Stimulated activated CD8-positive, alpha-beta memory T cell treated with anti-CD3 and anti-CD28 coated beads, Interleukin-7, amount 100 ng/mL, for 4 hours (primary cell): ENCODE data around the gene SNX20.

Experiments used
- DNase-seq, 2 donors: peaks; one replicate each; pipeline ENCODE4 v3.0.0-alpha.2; 2020; ENCODE audit warnings: low read depth in 2 of 2

Gene SNX20

GRCh38 chr16:50681021-50681885 is at the start of gene SNX20:
TSS of gene SNX20 (minus strand) at chr16:50681312. CDS start at chr16:50677526, 3,786 bp downstream.
- DNase-seq, result peak; percentile 45 to 50

- DNase-seq, result no peak
Observed at GRCh38 chr16:50724306-50724705, 43.2 kb upstream of the SNX20 start.

- no peak for DNase-seq
Observed at GRCh38 chr16:50722960-50723359, 41.8 kb upstream of the SNX20 start.

- DNase-seq, result no peak
Observed at GRCh38 chr16:50722405-50722737, 41.3 kb upstream of the SNX20 start.

GRCh38 chr16:50721549-50722404 is 40.7 kb upstream of the SNX20 start:
- DNase-seq, result no peak

- DNase-seq, result no peak
Observed at GRCh38 chr16:50719401-50720337, 38.6 kb upstream of the SNX20 start.

- DNase-seq, result no peak
Observed at GRCh38 chr16:50718761-50719400, 37.8 kb upstream of the SNX20 start.

- no peak for DNase-seq
Observed at GRCh38 chr16:50718061-50718760, 37.1 kb upstream of the SNX20 start.

- no peak for DNase-seq
Observed at GRCh38 chr16:50717494-50717893, 36.4 kb upstream of the SNX20 start.

- no peak for DNase-seq
Observed at GRCh38 chr16:50717091-50717490, 36.0 kb upstream of the SNX20 start.

- no peak for DNase-seq
Observed at GRCh38 chr16:50712956-50713355, 31.8 kb upstream of the SNX20 start.

GRCh38 chr16:50712560-50712898 is 31.4 kb upstream of the SNX20 start:
- no peak for DNase-seq

GRCh38 chr16:50711862-50712559 is 30.9 kb upstream of the SNX20 start:
- no peak for DNase-seq

GRCh38 chr16:50711040-50711439 is 29.9 kb upstream of the SNX20 start:
- no peak for DNase-seq

GRCh38 chr16:50709980-50710379 is 28.9 kb upstream of the SNX20 start:
- DNase-seq, result no peak

GRCh38 chr16:50709061-50709684 is 28.1 kb upstream of the SNX20 start:
- DNase-seq, result no peak

- no peak for DNase-seq
Observed at GRCh38 chr16:50708373-50709060, 27.4 kb upstream of the SNX20 start.

GRCh38 chr16:50706250-50706649 is 25.1 kb upstream of the SNX20 start:
- no peak for DNase-seq
